ENCODE measurements around the gene TP73. TPM values are rescaled to one million over a fixed set of nuclear protein-coding genes. Genes with fewer than 3 reads are reported as not detected.

TP73 gene
- total RNA-seq, 5 donors from 2014 or later (not counting 1 experiment from before 2014, with no cell fraction given): 0.12 to 0.21 (median 0.18) TPM; not detected in 1

GRCh38 chr1:3783651-3784474 lies 131.5 kb downstream of the TP73 start:
- ATAC-seq (replicated peaks in 1 of 4) (no peak), DNase-seq (no peak)
- peaks cover 5 to 18% (median 9%) of the 10 kb centered on the region in 3 donors for H3K4me1 Mint-ChIP-seq
- no peak overlapping the region for H3K27ac Mint-ChIP-seq
- Histone ChIP-seq H3K27me3 (replicated peaks in 1 of 2; ENCODE audit: control insufficient read depth in 2 of 2, extremely low read depth in 1 of 2, insufficient read depth in 2 of 2, low read length in 1 of 2) (no peaks in the 10 kb centered on the region), H3K27ac (ENCODE audit: low read length) (no peak overlapping the region), H3K36me3 (ENCODE audit: control insufficient read depth in 2 of 2, extremely low read depth in 1 of 2, insufficient read depth in 1 of 2, low read length in 1 of 2) (peaks cover 19 to 83% of the 10 kb centered on the region in 2 donors), H3K4me1 (ENCODE audit: control insufficient read depth in 1 of 2, extremely low read depth in 1 of 2, insufficient read depth in 2 of 2, low read length in 2 of 2) (peaks cover 0 to 20% of the 10 kb centered on the region in 2 experiments), H3K4me3 (ENCODE audit: control insufficient read depth in 1 of 2, extremely low read depth in 1 of 2, low read length in 1 of 2) (no peak overlapping the region), H3K9me3 (no peaks in the 10 kb centered on the region)
- no peak overlapping the region for H3K4me3 Mint-ChIP-seq
- no peaks in the 10 kb centered on the region for H3K27me3 Mint-ChIP-seq
- peaks cover 52% of the 10 kb centered on the region for H3K36me3 Mint-ChIP-seq
- CTCF ChIA-PET: no interaction called here
- WGBS (ENCODE audit: insufficient coverage): 98% methylated on average over 21 of the region's 30 CpGs
- no peaks in the 10 kb centered on the region for H3K9me3 Mint-ChIP-seq
- POLR2A ChIA-PET: no interaction called here

- WGBS (ENCODE audit: insufficient coverage): 96% methylated on average over 13 of the region's 13 CpGs
- Histone ChIP-seq H3K4me1 (ENCODE audit: control insufficient read depth in 1 of 2, extremely low read depth in 1 of 2, insufficient read depth in 2 of 2, low read length in 2 of 2) (peaks cover 0 to 28% of the 10 kb centered on the region in 2 experiments), H3K4me3 (ENCODE audit: control insufficient read depth in 1 of 2, extremely low read depth in 1 of 2, low read length in 1 of 2) (no peak overlapping the region), H3K9me3 (no peaks in the 10 kb centered on the region), H3K36me3 (ENCODE audit: control insufficient read depth in 2 of 2, extremely low read depth in 1 of 2, insufficient read depth in 1 of 2, low read length in 1 of 2) (peaks cover 19 to 78% of the 10 kb centered on the region in 2 donors), H3K27me3 (replicated peaks in 1 of 2; ENCODE audit: control insufficient read depth in 2 of 2, extremely low read depth in 1 of 2, insufficient read depth in 2 of 2, low read length in 1 of 2) (no peaks in the 10 kb centered on the region), H3K27ac (ENCODE audit: low read length) (no peak overlapping the region)
- ChIA-PET POLR2A (no interaction called here), CTCF (no interaction called here)
- no peak overlapping the region for H3K27ac Mint-ChIP-seq
- no peaks in the 10 kb centered on the region for H3K27me3 Mint-ChIP-seq
- DNase-seq: no peak
- no peaks in the 10 kb centered on the region for H3K9me3 Mint-ChIP-seq
- peaks cover 49% of the 10 kb centered on the region for H3K36me3 Mint-ChIP-seq
- no peak for ATAC-seq (replicated peaks in 1 of 4)
- H3K4me1 Mint-ChIP-seq: peaks cover 9 to 23% (median 9%) of the 10 kb centered on the region in 3 donors
- H3K4me3 Mint-ChIP-seq: no peak overlapping the region
These were observed 132.7 kb downstream of the TP73 start for GRCh38 chr1:3785045-3785444.

- Mint-ChIP-seq H3K4me3 (no peak overlapping the region), H3K36me3 (peaks cover 44% of the 10 kb centered on the region), H3K27me3 (no peaks in the 10 kb centered on the region), H3K9me3 (no peaks in the 10 kb centered on the region), H3K4me1 (peaks cover 9 to 23% (median 9%) of the 10 kb centered on the region in 3 donors), H3K27ac (no peak overlapping the region)
- Histone ChIP-seq H3K36me3 (ENCODE audit: control insufficient read depth in 2 of 2, extremely low read depth in 1 of 2, insufficient read depth in 1 of 2, low read length in 1 of 2) (peaks cover 19 to 72% of the 10 kb centered on the region in 2 donors), H3K4me3 (ENCODE audit: control insufficient read depth in 1 of 2, extremely low read depth in 1 of 2, low read length in 1 of 2) (no peak overlapping the region), H3K9me3 (no peaks in the 10 kb centered on the region), H3K27me3 (replicated peaks in 1 of 2; ENCODE audit: control insufficient read depth in 2 of 2, extremely low read depth in 1 of 2, insufficient read depth in 2 of 2, low read length in 1 of 2) (no peaks in the 10 kb centered on the region), H3K27ac (ENCODE audit: low read length) (no peak overlapping the region), H3K4me1 (ENCODE audit: control insufficient read depth in 1 of 2, extremely low read depth in 1 of 2, insufficient read depth in 2 of 2, low read length in 2 of 2) (peaks cover 0 to 29% of the 10 kb centered on the region in 2 experiments)
- ChIA-PET POLR2A (no interaction called here), CTCF (no interaction called here)
- no peak for DNase-seq
- no peak for ATAC-seq (replicated peaks in 1 of 4)
- WGBS (ENCODE audit: insufficient coverage): 100% methylated on average over 3 of the region's 14 CpGs
These were observed 133.3 kb downstream of the TP73 start for GRCh38 chr1:3785456-3786157.

Other genes starting within 250 kb of the TP73 start
- gene ARHGEF16, start 197.9 kb upstream of the TP73 start, total RNA-seq: under 1 TPM in 4 of 5 donors, not detected in 1; 0.22 to 0.44 (median 0.29) TPM
- 100 to 1,000 TPM in 3 of 5 donors, 10 to 100 TPM in 2; 63.3 to 213 (median 193) TPM for gene MEGF6, start 41.0 kb upstream of the TP73 start, total RNA-seq
- 10 to 100 TPM; 36.7 to 48.5 (median 45.4) TPM for gene TPRG1L, start 27.5 kb upstream of the TP73 start, total RNA-seq
- gene WRAP73, start 2.4 kb upstream of the TP73 start, total RNA-seq: 10 to 100 TPM; 33.7 to 44.9 (median 39.8) TPM
- not detected for gene CCDC27, start 99.9 kb downstream of the TP73 start, total RNA-seq
- gene SMIM1, start 120.2 kb downstream of the TP73 start, total RNA-seq: 1 to 10 TPM; 1.3 to 6.2 (median 4.2) TPM
- 10 to 100 TPM; 37.3 to 49.1 (median 44.5) TPM for gene LRRC47, start 144.0 kb downstream of the TP73 start, total RNA-seq
- gene CEP104, start 204.7 kb downstream of the TP73 start, total RNA-seq: 10 to 100 TPM; 39.9 to 64.7 (median 58.5) TPM
- gene DFFB, start 205.0 kb downstream of the TP73 start, total RNA-seq: 10 to 100 TPM; 14.9 to 24.1 (median 18.5) TPM
- gene C1orf174, start 247.8 kb downstream of the TP73 start, total RNA-seq: 10 to 100 TPM; 15.7 to 34.7 (median 33.4) TPM